GM10266 (cell line): ENCODE data around the gene CLCNKB.

Experiments used
- DNase-seq: peaks from one replicate; pipeline ENCODE4 v3.0.0; 2012; ENCODE audit errors: extremely low spot score
- CTCF ChIP-seq: IDR thresholded peaks from 2 replicates; pipeline ENCODE4 v1.5.1; 2012; ENCODE audit warnings: mild to moderate bottlenecking, low read depth; ENCODE audit not compliant: control insufficient read depth, insufficient read depth; ENCODE audit errors: missing control alignments

The CLCNKB gene

GRCh38 chr1:16006010-16006409, 37.6 kb upstream of the CLCNKB start:
- no peak for TF ChIP-seq CTCF
- no peak for DNase-seq

GRCh38 chr1:16006552-16007485, 36.8 kb upstream of the CLCNKB start:
- peak; percentile 6 for TF ChIP-seq CTCF

GRCh38 chr1:16007671-16008341, 35.8 kb upstream of the CLCNKB start:
- TF ChIP-seq CTCF: no peak

More at GRCh38 chr1:16006552-16007485, 36.8 kb upstream of the CLCNKB start:
- peak; percentile 55 for DNase-seq

GRCh38 chr1:16009030-16009460, 34.5 kb upstream of the CLCNKB start:
- DNase-seq: peak; percentile 72
- peak; percentile 93 for TF ChIP-seq CTCF

More at GRCh38 chr1:16007671-16008341, 35.8 kb upstream of the CLCNKB start:
- DNase-seq: no peak

GRCh38 chr1:16009678-16010077, 33.9 kb upstream of the CLCNKB start:
- no peak for TF ChIP-seq CTCF

GRCh38 chr1:16010837-16011236, 32.7 kb upstream of the CLCNKB start:
- TF ChIP-seq CTCF: no peak
- DNase-seq: no peak

More at GRCh38 chr1:16009678-16010077, 33.9 kb upstream of the CLCNKB start:
- no peak for DNase-seq
